Endothelial cell of umbilical vein (primary cell): Measurements from ENCODE around the gene FXYD7.

Experiments used
- CTCF ChIP-seq, 2 donors: IDR thresholded peaks; 1 replicate in 1 of 2; 2 replicates in 1 of 2; pipeline ENCODE4 v1.5.1; 2011; ENCODE audit warnings: low read length in 2 of 2, mild to moderate bottlenecking in 2 of 2, moderate library complexity in 2 of 2, control low read depth in 1 of 2, inconsistent platforms in 1 of 2, low read depth in 1 of 2; ENCODE audit not compliant: insufficient read depth in 1 of 2; ENCODE audit errors: extremely low read depth in 1 of 2
- EZH2 ChIP-seq: IDR thresholded peaks from 2 replicates; pipeline ENCODE4 v1.6.1; 2012; ENCODE audit warnings: borderline replicate concordance, low read depth, mild to moderate bottlenecking, moderate library complexity, low read length, inconsistent platforms; ENCODE audit not compliant: severe bottlenecking
- POLR2A ChIP-seq: IDR thresholded peaks from 2 replicates; pipeline ENCODE4 v1.6.1; 2012; ENCODE audit warnings: low read depth, mild to moderate bottlenecking, control low read depth, low read length
- POLR2AphosphoS5 ChIP-seq: IDR thresholded peaks from 2 replicates; pipeline ENCODE4 v1.6.1; 2012; ENCODE audit warnings: low read depth, mild to moderate bottlenecking, control low read depth, low read length, moderate library complexity; ENCODE audit not compliant: insufficient read depth

- TF ChIP-seq CTCF (IDR thresholded peaks at IDR 0.05; ENCODE audit: extremely low read depth in 1 of 2, insufficient read depth in 1 of 2, low read depth in 1 of 2, low read length in 2 of 2) (no peak), EZH2 (no peak), POLR2AphosphoS5 (no peak), POLR2A (no peak)
Observed at GRCh38 chr19:35117799-35118198, 25.3 kb upstream of the FXYD7 start.
